OCI-LY7 (cell line): ENCODE data around the gene CENPA.

Experiments used
- CTCF ChIP-seq: fragments of 200-600 bp; sonication (generic); conservative IDR thresholded peaks from 2 replicates; pipeline ENCODE4 v1.5.1; 2014; ENCODE audit warnings: mild to moderate bottlenecking, antibody characterized with exemption, low read length, moderate library complexity, mixed read lengths
- EZH2phosphoT487 ChIP-seq: fragments of 200-600 bp; sonication (generic); IDR thresholded peaks from 2 replicates; pipeline ENCODE4 v1.6.1; 2018; ENCODE audit warnings: low read depth, borderline replicate concordance, mild to moderate bottlenecking, mixed run types, antibody characterized with exemption, low read length, moderate library complexity, mixed read lengths

GRCh38 chr2:26838121-26838906 is 52.5 kb downstream of the CENPA start:
- TF ChIP-seq CTCF (no peak), EZH2phosphoT487 (no peak)
